IMR-90 (cell line): ENCODE data around the gene TMEM184B. TPM values are rescaled to one million over a fixed set of nuclear protein-coding genes. Genes with fewer than 3 reads are reported as not detected.

Experiments used
- ATAC-seq: fragments of 200-7000 bp; cut with Tn5 transposase; 2 replicates; pipeline ENCODE4 v1.9.1; 2020; ENCODE audit warnings: low read depth, mild to moderate bottlenecking, moderate library complexity
- BruUV-seq: library from RNA; stranded (reverse); fragments of 400-500 nt; replicated peaks from 2 replicates; lab custom pipeline; 2021; lab: Mats Ljungman, UMichigan
- CTCF ChIA-PET: fragments of 300-600 bp; formaldehyde crosslinking; extraction: SDS; loops from one replicate; lab custom pipeline; 2021; ENCODE audit warnings: antibody characterized with exemption; lab: Yijun Ruan, JAX
- POLR2A ChIA-PET: fragments of 300-600 bp; sonication (Branson Sonifier 250); formaldehyde crosslinking; loops from one replicate; lab custom pipeline; 2022; ENCODE audit warnings: antibody characterized with exemption; ENCODE audit not compliant: unreplicated experiment; lab: Charles Lee
- DNase-seq: peaks from one replicate; pipeline ENCODE4 v3.0.0; 2013
- H2AFZ ChIP-seq: replicated peaks from 2 replicates; pipeline ENCODE3; 2013; ENCODE audit warnings: low read length, mild to moderate bottlenecking; ENCODE audit not compliant: poor library complexity
- H2AK5ac ChIP-seq: 2 replicates; pipeline ENCODE4 v1.6.1; 2013; ENCODE audit warnings: low read depth, low read length, inconsistent platforms
- H2AK9ac ChIP-seq: replicated peaks from 2 replicates; pipeline ENCODE3; 2013; ENCODE audit warnings: mild to moderate bottlenecking, low read depth, low read length, moderate library complexity; ENCODE audit not compliant: poor library complexity
- H2BK120ac ChIP-seq: 2 replicates; pipeline ENCODE4 v1.6.1; 2013; ENCODE audit warnings: low read depth, low read length, inconsistent platforms
- H2BK15ac ChIP-seq: 3 replicates; pipeline ENCODE4 v1.6.1; 2013; ENCODE audit warnings: low read depth, low read length, inconsistent platforms
- H2BK20ac ChIP-seq: 2 replicates; pipeline ENCODE4 v1.6.1; 2013; ENCODE audit warnings: low read depth, mild to moderate bottlenecking, inconsistent platforms, low read length, moderate library complexity
- H2BK5ac ChIP-seq: 2 replicates; pipeline ENCODE4 v1.6.1; 2013; ENCODE audit warnings: mild to moderate bottlenecking, low read depth, low read length, inconsistent platforms; ENCODE audit not compliant: poor library complexity, severe bottlenecking
- H3K14ac ChIP-seq: replicated peaks from 2 replicates; pipeline ENCODE4 v1.6.1; 2013; ENCODE audit warnings: low read depth, low read length, inconsistent platforms
- H3K18ac ChIP-seq: 2 replicates; pipeline ENCODE4 v1.6.1; 2013; ENCODE audit warnings: low read depth, low read length, control low read depth
- H3K23ac ChIP-seq: 2 replicates; pipeline ENCODE4 v1.6.1; 2013; ENCODE audit warnings: low read depth, low read length, inconsistent platforms
- H3K27ac ChIP-seq: 2 replicates; pipeline ENCODE4 v1.5.1; 2013; ENCODE audit warnings: mild to moderate bottlenecking, control low read depth, low read length; ENCODE audit not compliant: insufficient read depth
- H3K27me3 ChIP-seq: 2 replicates; pipeline ENCODE4 v1.6.1; 2013; ENCODE audit warnings: low read length; ENCODE audit not compliant: control insufficient read depth, insufficient read depth
- H3K36me3 ChIP-seq: 2 replicates; pipeline ENCODE4 v1.6.1; 2013; ENCODE audit warnings: low read length, mixed read lengths; ENCODE audit not compliant: control insufficient read depth, insufficient read depth
- H3K4ac ChIP-seq: 2 replicates; pipeline ENCODE4 v1.6.1; 2013; ENCODE audit warnings: low read depth, low read length, inconsistent platforms
- H3K4me1 ChIP-seq: 2 replicates; pipeline ENCODE4 v1.6.1; 2013; ENCODE audit warnings: low read length, mixed read lengths; ENCODE audit not compliant: control insufficient read depth, insufficient read depth
- H3K4me2 ChIP-seq: 2 replicates; pipeline ENCODE4 v1.6.1; 2013; ENCODE audit warnings: low read depth, mild to moderate bottlenecking, control low read depth, low read length, moderate library complexity
- H3K4me3 ChIP-seq: 2 replicates; pipeline ENCODE4 v1.5.1; 2013; ENCODE audit warnings: low read depth, mild to moderate bottlenecking, control low read depth, low read length, moderate library complexity; ENCODE audit not compliant: insufficient read depth
- H3K56ac ChIP-seq: 2 replicates; pipeline ENCODE4 v1.6.1; 2013; ENCODE audit warnings: low read length, inconsistent platforms; ENCODE audit not compliant: insufficient read depth; ENCODE audit errors: extremely low read depth
- H3K79me1 ChIP-seq, 2 experiments: 2 replicates each; pipeline ENCODE4 v1.6.1; 2013; ENCODE audit warnings: low read length in 2 of 2, inconsistent platforms in 1 of 2, low read depth in 1 of 2
- H3K9ac ChIP-seq: 2 replicates; pipeline ENCODE4 v1.6.1; 2013; ENCODE audit warnings: low read depth, low read length, control low read depth
- H3K9me1 ChIP-seq: 2 replicates; pipeline ENCODE4 v1.6.1; 2013; ENCODE audit warnings: low read length, inconsistent platforms; ENCODE audit not compliant: insufficient read depth
- H3K9me3 ChIP-seq: 2 replicates; pipeline ENCODE4 v1.6.1; 2013; ENCODE audit warnings: low read length; ENCODE audit not compliant: control insufficient read depth, insufficient read depth
- H4K20me1 ChIP-seq: 2 replicates; pipeline ENCODE4 v1.6.1; 2013; ENCODE audit warnings: low read length, inconsistent platforms; ENCODE audit not compliant: insufficient read depth
- H4K5ac ChIP-seq: 2 replicates; pipeline ENCODE4 v1.6.1; 2013; ENCODE audit warnings: mild to moderate bottlenecking, low read depth, low read length, control low read depth
- H4K8ac ChIP-seq, 2 experiments: 2 replicates each; pipeline ENCODE4 v1.6.1; 2013; ENCODE audit warnings: low read depth in 2 of 2, low read length in 2 of 2, control low read depth in 1 of 2, inconsistent platforms in 1 of 2
- H4K91ac ChIP-seq: 2 replicates; pipeline ENCODE4 v1.6.1; 2013; ENCODE audit warnings: low read depth, low read length, inconsistent platforms; ENCODE audit not compliant: insufficient read depth
- BHLHE40 ChIP-seq: fragments of 150-350 bp; IDR thresholded peaks from 2 replicates; pipeline ENCODE4 v1.6.1; 2016; ENCODE audit warnings: mild to moderate bottlenecking, low read depth, low read length
- CEBPB ChIP-seq: IDR thresholded peaks from 2 replicates; pipeline ENCODE4 v1.6.1; 2012; ENCODE audit warnings: low read depth, low read length, improper control_type of control experiment
- CHD1 ChIP-seq: IDR thresholded peaks from 2 replicates; pipeline ENCODE4 v1.6.1; 2012; ENCODE audit warnings: low read depth, low read length, improper control_type of control experiment
- ELK1 ChIP-seq: fragments of 150-350 bp; IDR thresholded peaks from 2 replicates; pipeline ENCODE4 v1.6.1; 2016; ENCODE audit warnings: low read depth, mild to moderate bottlenecking, low read length, moderate library complexity, borderline replicate concordance
- FOS ChIP-seq: fragments of 150-350 bp; IDR thresholded peaks from 2 replicates; pipeline ENCODE4 v1.6.1; 2016; ENCODE audit warnings: low read depth, low read length
- MAFK ChIP-seq: IDR thresholded peaks from 2 replicates; pipeline ENCODE4 v1.6.1; 2012; ENCODE audit warnings: low read depth, low read length, improper control_type of control experiment
- MAZ ChIP-seq: IDR thresholded peaks from 2 replicates; pipeline ENCODE4 v1.6.1; 2012; ENCODE audit warnings: low read depth, mild to moderate bottlenecking, low read length, improper control_type of control experiment, moderate library complexity, borderline replicate concordance
- MXI1 ChIP-seq: IDR thresholded peaks from 2 replicates; pipeline ENCODE4 v1.6.1; 2012; ENCODE audit warnings: low read depth, mild to moderate bottlenecking, low read length, moderate library complexity, borderline replicate concordance
- NFE2L2 ChIP-seq: fragments of 150-350 bp; IDR thresholded peaks from 2 replicates; pipeline ENCODE4 v1.6.1; 2016; ENCODE audit warnings: low read depth, mild to moderate bottlenecking, low read length
- POLR2A ChIP-seq: IDR thresholded peaks from 2 replicates; pipeline ENCODE4 v1.6.1; 2012; ENCODE audit warnings: mild to moderate bottlenecking, low read depth, low read length
- RAD21 ChIP-seq: IDR thresholded peaks from 2 replicates; pipeline ENCODE4 v1.6.1; 2012; ENCODE audit warnings: low read length, improper control_type of control experiment
- RCOR1 ChIP-seq: IDR thresholded peaks from 2 replicates; pipeline ENCODE4 v1.6.1; 2012; ENCODE audit warnings: mild to moderate bottlenecking, low read length, improper control_type of control experiment; ENCODE audit not compliant: insufficient replicate concordance
- RFX5 ChIP-seq: IDR thresholded peaks from 2 replicates; pipeline ENCODE4 v1.8.0; 2012; ENCODE audit warnings: low read depth, mild to moderate bottlenecking, low read length, moderate library complexity
- SMC3 ChIP-seq: fragments of 150-350 bp; IDR thresholded peaks from 2 replicates; pipeline ENCODE4 v1.6.1; 2016; ENCODE audit warnings: low read depth, mild to moderate bottlenecking, antibody characterized with exemption, low read length, moderate library complexity
- WGBS, 2 experiments: methylation state at CpG; one replicate each; pipeline versions ENCODE4 v1.1.5 to v1.1.7; 2013; ENCODE audit warnings: missing lambda C conversion rate in 2 of 2; ENCODE audit not compliant: insufficient read length in 1 of 2; ENCODE audit errors: extremely low coverage in 2 of 2; 5-methylcytosine and 5-hydroxymethylcytosine counted together
- dilution Hi-C: fragments of 300-500 bp; cut with HindIII; formaldehyde crosslinking; loops from one replicate; pipeline ENCODE4 v1.14.3; 2018; ENCODE audit warnings: low sequenced_read_pairs; ENCODE audit not compliant: unreplicated experiment
- in situ Hi-C: fragments of 300-500 bp; cut with MboI; formaldehyde crosslinking; loops from 3 replicates; pipeline ENCODE4 v1.14.3; 2019; ENCODE audit warnings: low sequenced_read_pairs, inconsistent platforms, mixed read lengths
- intact Hi-C: fragments of 100-400 bp; cut with micrococcal nuclease; formaldehyde crosslinking; loops from 2 replicates; pipeline ENCODE4 v1.10.0; 2022
- polyA plus RNA-seq, 3 experiments: library from polyadenylated mRNA; depleted of rRNA; stranded (reverse); fragments of >200 nt; gene quantifications; 2 replicates each; pipeline ENCODE4 v1.2.3, GENCODE V29; 2012; ENCODE audit warnings: low replicate concordance in 1 of 3
- total RNA-seq: library from RNA; depleted of rRNA; stranded (reverse); fragments of >200 nt; gene quantifications from 2 replicates; pipeline ENCODE4 v1.2.3, GENCODE V29; 2012
- TF ChIP-seq, protein P1 (sequence below): conservative IDR thresholded peaks from 2 replicates; pipeline ENCODE4 v1.5.1; 2012; ENCODE audit warnings: mild to moderate bottlenecking, low read depth, low read length, improper control_type of control experiment
- TF ChIP-seq, protein P2 (sequence below): fragments of 150-350 bp; IDR thresholded peaks from 2 replicates; pipeline ENCODE4 v1.6.1; 2017; ENCODE audit warnings: mild to moderate bottlenecking, antibody characterized with exemption, low read length, low read depth

Gene TMEM184B
- total and polyA plus RNA-seq, 2 of the 4 experiments (the other 2 are of a cell fraction) = 9.1 to 81.1 TPM

GRCh38 chr22:38291201-38291777 is 18.5 kb upstream of the TMEM184B start:
- Histone ChIP-seq H2AFZ (no peak overlapping the region), H3K23ac (no peak overlapping the region), H2BK120ac (no peak overlapping the region), H3K4me1 (peaks cover 6% of the 10 kb centered on the region; the same call in 1 of the 2 replicates), H4K5ac (no peak overlapping the region), H3K9ac (no peak overlapping the region), H4K91ac (no peak overlapping the region), H3K4me2 (no peak overlapping the region), H4K20me1 (peaks cover 53% of the 10 kb centered on the region), H2BK20ac (no peak overlapping the region), H2AK5ac (no peak overlapping the region), H3K56ac (no peak overlapping the region), H3K79me1 (peaks cover 19 to 78% of the 10 kb centered on the region in 2 experiments), H3K27me3 (no peaks in the 10 kb centered on the region), H3K14ac (no peak overlapping the region), H3K9me3 (no peaks in the 10 kb centered on the region), H2AK9ac (no peak overlapping the region), H3K36me3 (peaks cover 71% of the 10 kb centered on the region), H3K18ac (no peak overlapping the region), H3K4ac (no peak overlapping the region), H2BK15ac (no peak overlapping the region), H4K8ac (no peak overlapping the region), H3K27ac (no peak overlapping the region), H3K9me1 (peaks cover 8% of the 10 kb centered on the region), H2BK5ac (no peak overlapping the region), H3K4me3 (no peak overlapping the region)
- WGBS, 2 experiments = 60% methylated on average over 4 of the region's 22 CpGs; no CpG with 5 or more reads in 1 of the 2 experiments
- dilution Hi-C loops (no loop called here), in situ Hi-C loops (no loop called here), intact Hi-C loops (no loop called here)
- TF ChIP-seq FOS (no peak), BHLHE40 (no peak), ELK1 (no peak), MAZ (no peak), POLR2A (no peak), CHD1 (no peak), CEBPB (no peak), SMC3 (no peak), RCOR1 (no peak), NFE2L2 (no peak), MXI1 (no peak), RAD21 (no peak), MAFK (no peak), RFX5 (no peak)
- TF ChIP-seq, protein P1, sequence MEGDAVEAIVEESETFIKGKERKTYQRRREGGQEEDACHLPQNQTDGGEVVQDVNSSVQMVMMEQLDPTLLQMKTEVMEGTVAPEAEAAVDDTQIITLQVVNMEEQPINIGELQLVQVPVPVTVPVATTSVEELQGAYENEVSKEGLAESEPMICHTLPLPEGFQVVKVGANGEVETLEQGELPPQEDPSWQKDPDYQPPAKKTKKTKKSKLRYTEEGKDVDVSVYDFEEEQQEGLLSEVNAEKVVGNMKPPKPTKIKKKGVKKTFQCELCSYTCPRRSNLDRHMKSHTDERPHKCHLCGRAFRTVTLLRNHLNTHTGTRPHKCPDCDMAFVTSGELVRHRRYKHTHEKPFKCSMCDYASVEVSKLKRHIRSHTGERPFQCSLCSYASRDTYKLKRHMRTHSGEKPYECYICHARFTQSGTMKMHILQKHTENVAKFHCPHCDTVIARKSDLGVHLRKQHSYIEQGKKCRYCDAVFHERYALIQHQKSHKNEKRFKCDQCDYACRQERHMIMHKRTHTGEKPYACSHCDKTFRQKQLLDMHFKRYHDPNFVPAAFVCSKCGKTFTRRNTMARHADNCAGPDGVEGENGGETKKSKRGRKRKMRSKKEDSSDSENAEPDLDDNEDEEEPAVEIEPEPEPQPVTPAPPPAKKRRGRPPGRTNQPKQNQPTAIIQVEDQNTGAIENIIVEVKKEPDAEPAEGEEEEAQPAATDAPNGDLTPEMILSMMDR = no peak
- TF ChIP-seq, protein P2, sequence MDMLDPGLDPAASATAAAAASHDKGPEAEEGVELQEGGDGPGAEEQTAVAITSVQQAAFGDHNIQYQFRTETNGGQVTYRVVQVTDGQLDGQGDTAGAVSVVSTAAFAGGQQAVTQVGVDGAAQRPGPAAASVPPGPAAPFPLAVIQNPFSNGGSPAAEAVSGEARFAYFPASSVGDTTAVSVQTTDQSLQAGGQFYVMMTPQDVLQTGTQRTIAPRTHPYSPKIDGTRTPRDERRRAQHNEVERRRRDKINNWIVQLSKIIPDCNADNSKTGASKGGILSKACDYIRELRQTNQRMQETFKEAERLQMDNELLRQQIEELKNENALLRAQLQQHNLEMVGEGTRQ = no peak
- CTCF ChIA-PET = no interaction called here
- POLR2A ChIA-PET = interaction anchor here (0.7 kb wide), 2 partner anchors 18 to 34 kb away, joined by 3 read pairs; no protein-coding TSS in a partner anchor
- DNase-seq (no peak), ATAC-seq (no peak)
- BruUV-seq = TSS peak; percentile 48
